ENCODE results near the gene SMS. TPM values are rescaled to one million over a fixed set of nuclear protein-coding genes. Genes with fewer than 3 reads are reported as not detected.

The SMS gene
- total RNA-seq, 2 donors from 2014 or later, result 40.3 to 41.3 TPM

- Histone ChIP-seq H3K27me3 (no peaks in the 10 kb centered on the region), H3K27ac (peak overlapping the region in 1 of 2 donors; percentile 12), H3K36me3 (no peaks in the 10 kb centered on the region), H3K4me3 (no peak overlapping the region), H3K4me1 (peaks cover 0 to 17% of the 10 kb centered on the region in 2 donors), H3K9me3 (no peaks in the 10 kb centered on the region)
- TF ChIP-seq CTCF (IDR thresholded peaks at IDR 0.05), result no peak
- no peak for DNase-seq (ENCODE audit: low spot score)
Observed at GRCh38 chrX:21959362-21960051, 19.0 kb downstream of the SMS start.

GRCh38 chrX:21960569-21961541, 20.3 kb downstream of the SMS start:
- Histone ChIP-seq H3K4me1 (peaks cover 0 to 18% of the 10 kb centered on the region in 2 donors), H3K27ac (peak overlapping the region in 1 of 2 donors; percentile 20), H3K36me3 (no peaks in the 10 kb centered on the region), H3K4me3 (no peak overlapping the region), H3K9me3 (no peaks in the 10 kb centered on the region), H3K27me3 (no peaks in the 10 kb centered on the region)
- no peak for DNase-seq (ENCODE audit: low spot score)
- no peak for TF ChIP-seq CTCF (IDR thresholded peaks at IDR 0.05)

GRCh38 chrX:21962361-21962760, 21.9 kb downstream of the SMS start:
- Histone ChIP-seq H3K4me3 (no peak overlapping the region), H3K36me3 (peaks cover under 1% of the 10 kb centered on the region), H3K27me3 (no peaks in the 10 kb centered on the region), H3K9me3 (no peaks in the 10 kb centered on the region), H3K4me1 (peaks cover 0 to 18% of the 10 kb centered on the region in 2 donors), H3K27ac (no peak overlapping the region)
- DNase-seq (ENCODE audit: low spot score), result no peak
- TF ChIP-seq CTCF (IDR thresholded peaks at IDR 0.05), result no peak

- no peak for TF ChIP-seq CTCF (IDR thresholded peaks at IDR 0.05)
- Histone ChIP-seq H3K36me3 (peaks cover 10% of the 10 kb centered on the region), H3K27ac (peak overlapping the region in 1 of 2 donors; percentile 6), H3K9me3 (no peaks in the 10 kb centered on the region), H3K4me3 (no peak overlapping the region), H3K27me3 (no peaks in the 10 kb centered on the region), H3K4me1 (peaks cover 0 to 18% of the 10 kb centered on the region in 2 donors)
- DNase-seq (ENCODE audit: low spot score), result no peak
Observed at GRCh38 chrX:21963269-21963668, 22.8 kb downstream of the SMS start.

GRCh38 chrX:21963731-21964405, 23.4 kb downstream of the SMS start:
- peak overlapping the region in 1 of 2 donors; percentile 6 for H3K27ac ChIP-seq
- no peaks in the 10 kb centered on the region for H3K27me3 ChIP-seq
- H3K36me3 ChIP-seq, result peaks cover 10% of the 10 kb centered on the region
- peaks cover 0 to 18% of the 10 kb centered on the region in 2 donors for H3K4me1 ChIP-seq
- no peak for TF ChIP-seq CTCF (IDR thresholded peaks at IDR 0.05)
- no peak for DNase-seq (ENCODE audit: low spot score)
- no peak overlapping the region for H3K4me3 ChIP-seq
- H3K9me3 ChIP-seq, result no peaks in the 10 kb centered on the region
